ENCODE data around the gene KAT6B.

GRCh38 chr10:75040576-75040975 lies 214.2 kb downstream of the KAT6B start:
- TF ChIP-seq, protein P1, sequence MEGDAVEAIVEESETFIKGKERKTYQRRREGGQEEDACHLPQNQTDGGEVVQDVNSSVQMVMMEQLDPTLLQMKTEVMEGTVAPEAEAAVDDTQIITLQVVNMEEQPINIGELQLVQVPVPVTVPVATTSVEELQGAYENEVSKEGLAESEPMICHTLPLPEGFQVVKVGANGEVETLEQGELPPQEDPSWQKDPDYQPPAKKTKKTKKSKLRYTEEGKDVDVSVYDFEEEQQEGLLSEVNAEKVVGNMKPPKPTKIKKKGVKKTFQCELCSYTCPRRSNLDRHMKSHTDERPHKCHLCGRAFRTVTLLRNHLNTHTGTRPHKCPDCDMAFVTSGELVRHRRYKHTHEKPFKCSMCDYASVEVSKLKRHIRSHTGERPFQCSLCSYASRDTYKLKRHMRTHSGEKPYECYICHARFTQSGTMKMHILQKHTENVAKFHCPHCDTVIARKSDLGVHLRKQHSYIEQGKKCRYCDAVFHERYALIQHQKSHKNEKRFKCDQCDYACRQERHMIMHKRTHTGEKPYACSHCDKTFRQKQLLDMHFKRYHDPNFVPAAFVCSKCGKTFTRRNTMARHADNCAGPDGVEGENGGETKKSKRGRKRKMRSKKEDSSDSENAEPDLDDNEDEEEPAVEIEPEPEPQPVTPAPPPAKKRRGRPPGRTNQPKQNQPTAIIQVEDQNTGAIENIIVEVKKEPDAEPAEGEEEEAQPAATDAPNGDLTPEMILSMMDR (IDR thresholded peaks at IDR 0.05): no peak
- no peak for TF ChIP-seq ZFX (IDR thresholded peaks at IDR 0.05; ENCODE audit: borderline replicate concordance)

Measured in 22Rv1 (cell line).